Prostate gland (tissue), 2 donors: ENCODE measurements around the gene PLCB4. TPM values are rescaled to one million over a fixed set of nuclear protein-coding genes. Genes with fewer than 3 reads are reported as not detected.

ENCODE experiments used
- DNase-seq: peaks from one replicate; pipeline ENCODE4 v3.0.0-alpha.2; 2019; ENCODE audit warnings: low spot score
- H3K27ac ChIP-seq, 2 donors: fragments of 200-600 bp; sonication (generic); 2 replicates each; pipeline ENCODE4 v1.5.1; 2017 to 2019
- H3K27me3 ChIP-seq: fragments of 200-600 bp; sonication (generic); replicated peaks from 2 replicates; pipeline ENCODE4 v1.5.1; 2019; ENCODE audit not compliant: insufficient read depth
- H3K36me3 ChIP-seq, 2 donors: fragments of 200-600 bp; sonication (generic); 1 replicate in 1 of 2; 2 replicates in 1 of 2; pipeline versions ENCODE4 v1.5.1 to v1.8.1; 2017 to 2019
- H3K4me1 ChIP-seq: fragments of 200-600 bp; sonication (generic); replicated peaks from 2 replicates; pipeline ENCODE4 v1.5.1; 2019
- H3K4me3 ChIP-seq, 2 donors: fragments of 200-600 bp; sonication (generic); 2 replicates each; pipeline ENCODE4 v1.5.1; 2017 to 2019
- H3K9me3 ChIP-seq: fragments of 200-600 bp; sonication (generic); 2 replicates; pipeline ENCODE4 v1.5.1; 2017
- POLR2A ChIP-seq: fragments of 450-650 bp; IDR thresholded peaks from one replicate; pipeline ENCODE4 v1.6.1; 2016; ENCODE audit warnings: antibody characterized with exemption, mild to moderate bottlenecking
- POLR2AphosphoS5 ChIP-seq: sonication (generic); formaldehyde crosslinking; IDR thresholded peaks from one replicate; pipeline ENCODE4 v1.6.1; 2017; ENCODE audit warnings: antibody characterized with exemption
- WGBS: methylation state at CpG from one replicate; pipeline ENCODE4 v1.1.5; 2018; 5-methylcytosine and 5-hydroxymethylcytosine counted together
- intact Hi-C: fragments of 100-400 bp; cut with DNase I; formaldehyde crosslinking; loops from one replicate; pipeline ENCODE4 v1.14.2; 2022
- total RNA-seq, 2 donors: library from RNA; depleted of rRNA; stranded (reverse); fragments of >200 nt; gene quantifications; one replicate each; pipeline ENCODE4 v1.1.0, GENCODE V29; 2016
- TF ChIP-seq, protein P1 (sequence below), 4 experiments: fragments of 200-600 bp in 2 of 4; fragments of 450-650 bp in 2 of 4; sonication (generic) in 2 of 4; IDR thresholded peaks; 1 replicate in 3 of 4; 2 replicates in 1 of 4; pipeline ENCODE4 v1.5.1; 2016 to 2019; ENCODE audit warnings: antibody characterized with exemption in 4 of 4, mild to moderate bottlenecking in 2 of 4, moderate library complexity in 2 of 4

Gene PLCB4
- total RNA-seq, 2 donors from 2014 or later = 9.1 to 11.6 TPM

DNA sequence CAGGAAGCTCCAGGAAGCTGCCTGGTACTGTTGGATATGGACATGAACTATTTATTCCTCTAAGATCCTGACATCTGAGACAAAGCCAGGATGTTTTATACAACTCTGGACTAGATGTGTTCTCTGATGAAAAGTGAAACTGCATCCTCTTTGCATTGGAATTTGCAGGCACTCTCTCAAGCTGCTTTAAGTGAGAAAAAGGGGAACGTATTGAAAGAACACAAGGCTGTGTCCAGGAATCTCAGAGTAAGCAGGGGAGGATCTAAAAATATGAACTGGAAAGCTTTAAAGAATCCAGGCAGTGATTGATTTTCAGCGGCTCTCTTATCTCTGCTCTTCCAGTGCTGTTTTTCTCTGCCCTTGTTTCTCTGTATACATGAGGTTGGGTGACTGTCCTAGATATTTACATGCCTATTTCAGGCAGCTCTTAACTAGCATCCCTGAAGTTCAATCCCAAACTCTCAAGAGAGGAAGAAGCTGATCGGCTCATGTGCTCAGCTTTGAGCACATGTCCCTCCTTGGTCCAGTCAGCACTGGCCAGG lies 193.8 kb downstream of the PLCB4 start:
- WGBS = 30% methylated on average over 3 of the region's 3 CpGs
- no peak for DNase-seq
- H3K27ac ChIP-seq = no peak overlapping the region
- no peaks in the 10 kb centered on the region for H3K9me3 ChIP-seq
- intact Hi-C loops = no loop called here
- no peaks in the 10 kb centered on the region for H3K36me3 ChIP-seq
- TF ChIP-seq POLR2A = no peak
- no peak for TF ChIP-seq POLR2AphosphoS5
- TF ChIP-seq, protein P1, sequence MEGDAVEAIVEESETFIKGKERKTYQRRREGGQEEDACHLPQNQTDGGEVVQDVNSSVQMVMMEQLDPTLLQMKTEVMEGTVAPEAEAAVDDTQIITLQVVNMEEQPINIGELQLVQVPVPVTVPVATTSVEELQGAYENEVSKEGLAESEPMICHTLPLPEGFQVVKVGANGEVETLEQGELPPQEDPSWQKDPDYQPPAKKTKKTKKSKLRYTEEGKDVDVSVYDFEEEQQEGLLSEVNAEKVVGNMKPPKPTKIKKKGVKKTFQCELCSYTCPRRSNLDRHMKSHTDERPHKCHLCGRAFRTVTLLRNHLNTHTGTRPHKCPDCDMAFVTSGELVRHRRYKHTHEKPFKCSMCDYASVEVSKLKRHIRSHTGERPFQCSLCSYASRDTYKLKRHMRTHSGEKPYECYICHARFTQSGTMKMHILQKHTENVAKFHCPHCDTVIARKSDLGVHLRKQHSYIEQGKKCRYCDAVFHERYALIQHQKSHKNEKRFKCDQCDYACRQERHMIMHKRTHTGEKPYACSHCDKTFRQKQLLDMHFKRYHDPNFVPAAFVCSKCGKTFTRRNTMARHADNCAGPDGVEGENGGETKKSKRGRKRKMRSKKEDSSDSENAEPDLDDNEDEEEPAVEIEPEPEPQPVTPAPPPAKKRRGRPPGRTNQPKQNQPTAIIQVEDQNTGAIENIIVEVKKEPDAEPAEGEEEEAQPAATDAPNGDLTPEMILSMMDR (IDR thresholded peaks at IDR 0.05) = no peak
- no peak overlapping the region for H3K4me3 ChIP-seq
- H3K4me1 ChIP-seq = no peaks in the 10 kb centered on the region
- H3K27me3 ChIP-seq = no peaks in the 10 kb centered on the region

DNA sequence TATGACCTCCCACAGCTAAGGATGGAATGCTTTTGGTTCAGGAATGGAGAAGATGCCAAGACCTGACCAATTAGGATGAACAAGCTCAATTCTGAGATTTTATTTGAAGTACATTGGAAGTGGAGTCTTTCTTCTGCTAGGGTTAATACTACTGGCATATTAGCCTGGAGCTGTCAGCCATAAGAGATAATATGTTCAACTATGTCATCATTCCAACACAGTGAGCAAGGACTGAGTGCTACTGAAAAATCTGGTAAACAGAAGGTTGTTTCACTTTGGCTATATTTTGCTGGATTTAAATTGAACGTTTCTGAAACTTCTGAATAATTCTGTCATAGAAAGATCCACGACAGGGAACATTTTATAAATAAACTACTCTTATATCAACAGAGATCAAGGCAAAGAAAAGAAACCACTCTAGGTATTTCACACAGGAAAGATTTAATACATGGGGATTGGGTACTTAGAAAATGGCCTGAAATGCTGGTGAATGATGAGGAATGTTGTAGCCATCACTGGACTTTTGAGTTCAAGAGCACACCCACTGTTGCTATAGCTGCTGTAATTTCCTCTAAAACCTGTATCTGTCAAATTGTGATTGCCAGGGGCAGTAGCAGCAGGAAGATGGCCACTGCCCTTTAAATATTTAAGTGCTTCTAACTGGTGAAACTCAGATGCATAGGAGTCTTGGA lies 200.5 kb downstream of the PLCB4 start:
- TF ChIP-seq POLR2A (no peak), POLR2AphosphoS5 (no peak)
- TF ChIP-seq, protein P1 (IDR thresholded peaks at IDR 0.05) = no peak
- 44% methylated on average over 2 of the region's 2 CpGs for WGBS
- Histone ChIP-seq H3K36me3 (no peaks in the 10 kb centered on the region), H3K27ac (no peak overlapping the region), H3K9me3 (no peaks in the 10 kb centered on the region), H3K4me3 (no peak overlapping the region), H3K27me3 (no peaks in the 10 kb centered on the region), H3K4me1 (no peaks in the 10 kb centered on the region)
- intact Hi-C loops = no loop called here
- no peak for DNase-seq

DNA sequence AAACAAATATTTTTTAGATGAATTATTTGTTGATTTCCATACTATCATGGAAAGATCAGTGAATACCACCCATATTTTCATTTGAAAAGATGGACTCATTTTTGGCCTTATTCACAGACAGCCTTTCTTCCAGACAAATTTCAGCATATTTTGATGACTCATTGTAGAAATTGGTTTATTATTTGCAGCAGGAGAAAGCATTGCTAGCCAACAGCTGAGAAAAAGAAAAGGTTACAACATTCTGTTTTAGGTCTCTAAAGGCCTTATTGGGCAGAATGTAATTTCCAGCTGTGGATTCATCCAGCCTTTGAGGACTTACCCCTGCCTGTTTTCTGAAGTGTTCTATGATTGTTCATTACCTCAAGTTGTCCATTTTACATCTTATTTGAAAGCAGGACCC lies 201.9 kb downstream of the PLCB4 start:
- no peak overlapping the region for H3K27ac ChIP-seq
- H3K27me3 ChIP-seq = no peaks in the 10 kb centered on the region
- DNase-seq = no peak
- TF ChIP-seq, protein P1 (IDR thresholded peaks at IDR 0.05) = no peak
- no peak for TF ChIP-seq POLR2A
- H3K9me3 ChIP-seq = no peaks in the 10 kb centered on the region
- intact Hi-C loops = no loop called here
- no peaks in the 10 kb centered on the region for H3K36me3 ChIP-seq
- H3K4me1 ChIP-seq = no peaks in the 10 kb centered on the region
- H3K4me3 ChIP-seq = no peak overlapping the region

DNA sequence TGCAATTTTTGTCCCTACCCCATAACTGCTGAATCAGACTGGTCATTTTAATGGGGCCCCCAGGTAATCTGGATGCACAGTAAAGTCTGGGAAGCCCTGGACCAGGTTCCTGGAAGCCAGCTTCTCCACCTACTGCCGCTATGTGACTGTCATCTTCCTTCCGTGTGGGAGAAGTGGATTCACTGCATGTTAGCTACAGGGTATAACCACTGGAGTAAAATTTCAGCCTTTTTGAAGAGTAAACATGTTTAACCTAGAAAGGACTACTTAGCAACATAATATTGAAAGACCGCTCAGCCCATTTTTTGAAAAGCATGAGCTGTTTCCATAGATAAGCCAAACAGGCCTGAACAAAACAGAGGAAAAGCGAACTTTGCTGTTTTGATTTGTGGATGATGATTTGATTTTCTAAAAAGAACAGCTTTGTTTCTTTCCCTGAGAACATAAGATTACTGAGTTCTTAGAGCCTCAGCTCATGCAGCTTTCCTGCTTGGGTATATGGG lies 208.1 kb downstream of the PLCB4 start:
- DNase-seq = no peak
- no peaks in the 10 kb centered on the region for H3K9me3 ChIP-seq
- H3K4me3 ChIP-seq = no peak overlapping the region
- WGBS = 69% methylated on average over 4 of the region's 4 CpGs
- no peaks in the 10 kb centered on the region for H3K27me3 ChIP-seq
- TF ChIP-seq POLR2A (no peak), POLR2AphosphoS5 (no peak)
- TF ChIP-seq, protein P1 (IDR thresholded peaks at IDR 0.05) = no peak
- H3K36me3 ChIP-seq = no peaks in the 10 kb centered on the region
- intact Hi-C loops = no loop called here
- no peak overlapping the region for H3K27ac ChIP-seq
- H3K4me1 ChIP-seq = no peaks in the 10 kb centered on the region

DNA sequence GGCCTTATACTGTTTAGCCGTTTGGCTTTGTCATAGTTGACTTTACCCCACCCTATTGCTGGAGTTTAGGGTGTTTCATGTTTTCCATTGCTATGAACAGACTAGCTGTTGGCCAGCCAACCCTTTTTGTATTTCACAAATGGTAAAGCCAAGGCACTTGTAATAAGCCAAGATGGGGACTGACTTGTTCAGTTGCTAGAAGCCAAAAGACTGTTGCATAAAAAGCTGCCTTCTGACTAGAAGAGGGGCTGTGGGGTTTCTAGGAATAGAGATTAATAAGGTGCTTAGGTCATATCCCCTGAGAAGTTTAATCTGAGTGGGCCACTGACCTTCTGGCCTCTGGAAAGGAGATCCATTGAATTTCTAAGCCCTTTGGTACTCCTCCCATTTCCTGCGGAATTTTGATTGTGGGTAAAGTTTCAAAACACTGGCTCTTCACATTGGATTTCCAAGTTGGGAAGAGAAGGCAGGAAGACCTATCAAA lies 211.1 kb downstream of the PLCB4 start:
- Histone ChIP-seq H3K36me3 (no peaks in the 10 kb centered on the region), H3K9me3 (no peaks in the 10 kb centered on the region), H3K27me3 (no peaks in the 10 kb centered on the region), H3K4me1 (no peaks in the 10 kb centered on the region), H3K27ac (no peak overlapping the region), H3K4me3 (no peak overlapping the region)
- no peak for TF ChIP-seq POLR2A
- TF ChIP-seq, protein P1 (IDR thresholded peaks at IDR 0.05) = no peak
- no peak for TF ChIP-seq POLR2AphosphoS5
- no peak for DNase-seq
- WGBS = 81% methylated on average over 2 of the region's 2 CpGs
- intact Hi-C loops = no loop called here
